LNCaP clone FGC (cell line): ENCODE data around the gene AADACL4.

ENCODE experiments used
- DNase-seq: peaks from one replicate; pipeline ENCODE4 v3.0.0-alpha.2; 2011; ENCODE audit warnings: low read depth
- H3K4me3 ChIP-seq: 2 replicates; pipeline ENCODE4 v1.5.1; 2011; ENCODE audit warnings: mild to moderate bottlenecking, low read depth, low read length, control low read depth
- TF ChIP-seq, protein P1 (sequence below): IDR thresholded peaks from 2 replicates; pipeline ENCODE4 v1.5.1; 2012; ENCODE audit warnings: mild to moderate bottlenecking; ENCODE audit not compliant: control insufficient read depth, insufficient read depth; ENCODE audit errors: extremely low read depth

AADACL4 gene

DNA sequence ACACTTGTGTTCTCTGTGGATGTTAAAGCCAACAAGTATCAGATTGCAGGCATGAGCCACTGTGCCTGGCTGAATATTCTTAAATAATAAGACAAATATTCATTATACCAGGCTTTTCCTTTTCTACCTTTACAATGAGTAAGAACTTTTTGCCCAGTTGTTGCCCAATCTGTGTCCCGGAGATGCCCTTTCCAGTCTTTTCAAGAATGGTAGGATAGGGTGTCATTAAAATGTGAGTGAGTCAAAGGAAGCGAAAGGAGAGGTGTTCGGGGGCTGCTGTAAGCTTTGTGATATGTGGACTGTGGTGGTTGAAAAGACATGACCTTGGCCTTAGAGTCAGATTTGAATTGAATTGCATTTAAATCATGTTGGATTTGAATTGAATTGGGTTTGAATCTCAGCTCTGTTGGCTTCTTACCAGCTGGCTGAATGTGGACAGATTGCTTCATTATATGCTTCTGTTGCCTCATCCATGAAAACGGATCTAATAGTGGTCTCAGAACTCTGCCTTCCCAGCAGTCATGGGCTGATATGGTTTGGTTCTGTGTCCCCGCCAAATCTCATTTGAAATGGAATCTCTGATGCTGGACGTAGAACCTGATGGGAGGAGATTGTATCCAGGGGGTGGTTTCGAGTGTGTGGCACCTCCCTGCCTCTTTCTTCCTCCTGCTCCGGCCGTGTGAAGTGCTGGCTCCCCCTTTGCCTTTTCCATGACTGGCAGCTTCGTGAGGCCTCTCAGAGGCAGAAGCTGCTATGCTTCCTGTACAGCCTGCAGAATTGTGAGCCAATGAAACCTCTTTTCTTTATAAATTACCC lies 49.3 kb downstream of the AADACL4 start:
- no peak overlapping the region for H3K4me3 ChIP-seq
- DNase-seq: no peak
- TF ChIP-seq, protein P1, sequence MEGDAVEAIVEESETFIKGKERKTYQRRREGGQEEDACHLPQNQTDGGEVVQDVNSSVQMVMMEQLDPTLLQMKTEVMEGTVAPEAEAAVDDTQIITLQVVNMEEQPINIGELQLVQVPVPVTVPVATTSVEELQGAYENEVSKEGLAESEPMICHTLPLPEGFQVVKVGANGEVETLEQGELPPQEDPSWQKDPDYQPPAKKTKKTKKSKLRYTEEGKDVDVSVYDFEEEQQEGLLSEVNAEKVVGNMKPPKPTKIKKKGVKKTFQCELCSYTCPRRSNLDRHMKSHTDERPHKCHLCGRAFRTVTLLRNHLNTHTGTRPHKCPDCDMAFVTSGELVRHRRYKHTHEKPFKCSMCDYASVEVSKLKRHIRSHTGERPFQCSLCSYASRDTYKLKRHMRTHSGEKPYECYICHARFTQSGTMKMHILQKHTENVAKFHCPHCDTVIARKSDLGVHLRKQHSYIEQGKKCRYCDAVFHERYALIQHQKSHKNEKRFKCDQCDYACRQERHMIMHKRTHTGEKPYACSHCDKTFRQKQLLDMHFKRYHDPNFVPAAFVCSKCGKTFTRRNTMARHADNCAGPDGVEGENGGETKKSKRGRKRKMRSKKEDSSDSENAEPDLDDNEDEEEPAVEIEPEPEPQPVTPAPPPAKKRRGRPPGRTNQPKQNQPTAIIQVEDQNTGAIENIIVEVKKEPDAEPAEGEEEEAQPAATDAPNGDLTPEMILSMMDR: no peak

DNA sequence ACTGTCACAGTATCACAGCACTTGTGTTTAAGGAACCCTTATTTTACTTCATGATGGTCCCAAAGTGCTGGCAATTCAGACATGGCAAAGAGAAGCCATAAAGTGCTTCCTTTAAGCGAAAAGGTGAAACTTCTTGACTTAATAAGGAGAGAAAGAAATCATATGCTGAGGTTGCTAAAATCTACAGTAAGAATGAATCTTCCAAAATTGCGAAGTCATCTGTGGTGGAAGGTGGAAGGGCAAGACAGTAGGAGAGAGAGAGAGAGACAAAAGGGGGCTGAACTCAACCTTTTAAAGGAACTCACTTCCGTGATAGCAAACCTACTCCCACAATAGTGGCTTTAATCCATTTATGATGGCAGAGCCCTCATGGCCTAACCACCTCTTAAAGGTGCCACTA lies 52.8 kb downstream of the AADACL4 start:
- no peak for DNase-seq
- H3K4me3 ChIP-seq: no peak overlapping the region
- TF ChIP-seq, protein P1: no peak

DNA sequence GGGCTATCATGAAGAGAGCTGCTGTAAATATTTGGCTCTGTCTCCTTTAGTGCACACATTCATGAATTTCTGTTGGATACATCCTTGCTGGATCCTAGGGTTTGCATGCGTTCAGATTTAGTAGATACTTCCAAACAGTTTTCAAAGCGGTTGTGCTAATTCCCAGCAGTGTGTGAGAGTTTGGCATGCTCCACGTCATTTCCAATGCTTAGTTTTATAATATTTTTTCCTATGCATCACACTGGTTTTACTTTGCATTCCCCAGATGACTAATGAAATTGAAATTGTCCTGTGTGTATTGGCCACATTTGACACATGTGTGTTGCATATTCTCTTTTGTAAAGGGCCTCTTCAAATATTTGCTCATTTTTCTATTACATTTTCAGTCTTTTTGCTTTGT lies 53.5 kb downstream of the AADACL4 start:
- H3K4me3 ChIP-seq: no peak overlapping the region
- no peak for DNase-seq
- TF ChIP-seq, protein P1: no peak

DNA sequence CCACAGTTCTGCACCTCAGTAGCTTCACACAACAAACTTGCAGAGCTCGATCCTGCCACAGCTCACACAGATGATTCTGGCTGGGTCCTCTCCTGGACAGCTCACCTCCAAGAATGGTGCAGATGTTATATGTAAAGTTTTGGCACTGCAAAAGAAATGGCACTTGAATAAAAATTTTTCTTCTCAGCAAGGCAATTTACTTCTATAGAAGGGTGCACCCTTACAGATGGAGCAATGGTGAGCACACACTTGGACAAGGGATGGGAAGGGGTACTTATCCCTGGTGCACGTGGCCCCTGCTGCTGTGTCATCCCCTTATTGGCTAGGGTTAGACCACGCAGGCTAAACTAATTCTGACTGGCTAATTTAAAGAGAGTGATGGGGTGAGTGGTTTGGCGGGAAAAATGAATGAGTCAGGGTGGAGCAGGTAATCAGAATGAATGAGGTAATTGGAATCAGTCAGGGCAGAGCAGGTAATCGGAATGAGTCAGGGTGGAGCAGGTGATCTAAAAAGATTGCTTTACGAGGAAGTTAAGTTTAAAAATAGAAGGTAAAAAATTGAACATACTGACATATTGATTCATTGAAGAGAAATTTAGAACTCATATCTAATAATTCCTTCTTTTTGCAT lies 60.1 kb downstream of the AADACL4 start:
- TF ChIP-seq, protein P1: no peak
- H3K4me3 ChIP-seq: no peak overlapping the region
- DNase-seq: no peak

DNA sequence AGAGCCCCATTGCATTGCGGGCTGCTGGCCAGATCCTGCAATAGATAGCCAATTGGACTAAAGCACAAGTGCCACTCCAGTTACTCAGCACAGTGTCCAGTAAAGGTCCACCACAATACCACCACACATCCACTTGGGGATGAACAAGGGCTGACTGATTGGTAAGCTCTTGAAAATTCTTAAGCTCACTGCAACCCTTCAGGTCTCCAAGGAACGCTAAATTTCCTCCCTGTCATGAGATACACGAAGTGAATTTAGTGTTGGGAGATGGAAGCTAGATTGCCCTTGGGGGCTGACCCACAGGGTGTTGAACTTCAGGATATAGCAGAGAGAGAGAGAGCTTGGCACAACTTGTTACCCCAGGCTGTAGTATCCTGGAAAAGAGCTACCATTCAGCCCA lies 62.2 kb downstream of the AADACL4 start:
- TF ChIP-seq, protein P1: no peak
- H3K4me3 ChIP-seq: no peak overlapping the region

DNA sequence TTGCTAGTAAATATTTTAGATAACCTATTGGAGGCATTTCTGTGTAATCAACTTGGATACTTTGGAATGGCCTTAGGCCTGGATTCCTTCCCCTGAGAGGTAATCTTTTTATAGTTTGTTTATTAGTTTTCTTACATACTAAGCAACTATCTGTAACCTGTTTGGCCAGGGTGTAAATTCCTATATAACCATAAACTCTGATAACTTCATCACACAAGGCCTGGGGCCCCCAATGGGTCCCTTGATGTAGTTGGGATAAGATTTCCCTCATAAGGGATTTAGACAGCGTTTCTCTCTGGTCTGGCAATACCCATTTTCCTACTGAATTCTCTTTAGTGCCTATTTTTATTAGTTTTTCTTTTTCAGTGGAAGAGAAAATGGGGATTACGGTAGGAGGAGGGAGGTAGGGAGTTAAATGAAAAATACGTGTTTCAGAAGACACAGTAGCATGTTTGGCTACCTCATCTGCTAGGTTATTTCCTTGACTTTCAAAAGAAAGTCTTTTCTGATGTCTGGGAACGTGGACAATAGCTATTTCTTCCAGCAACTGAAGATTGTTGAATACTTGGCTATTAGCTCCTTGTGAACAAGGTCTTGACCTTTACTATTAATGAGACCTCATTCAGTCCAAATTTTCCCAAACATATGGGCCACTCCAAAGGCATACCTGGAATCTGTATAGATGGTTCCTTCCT lies 64.7 kb downstream of the AADACL4 start:
- H3K4me3 ChIP-seq: no peak overlapping the region
- TF ChIP-seq, protein P1: no peak
- peak; percentile 13 for DNase-seq

More for the DNA sequence above, 62.2 kb downstream of the AADACL4 start:
- no peak for DNase-seq
